Natural killer cell (primary cell): ENCODE results near the gene TBCD. TPM values are rescaled to one million over a fixed set of nuclear protein-coding genes. Genes with fewer than 3 reads are reported as not detected.

Experiments used
- ATAC-seq, 3 donors: fragments of 150-1000 bp in 2 of 3; fragments of 200-7000 bp in 1 of 3; cut with Tn5 transposase; 1 replicate in 1 of 3; 2 replicates in 2 of 3; pipeline ENCODE4 v1.10.0; 2021; ENCODE audit warnings: mild to moderate bottlenecking in 2 of 3, moderate library complexity in 2 of 3
- DNase-seq, 2 donors: peaks; one replicate each; pipeline versions ENCODE4 v3.0.0 to v3.0.0-alpha.2; 2013 to 2021; ENCODE audit warnings: mixed read lengths in 1 of 2
- H3K27ac ChIP-seq: one replicate; pipeline ENCODE4 v1.5.1; 2013; ENCODE audit warnings: mild to moderate bottlenecking, low read length
- H3K27me3 ChIP-seq: one replicate; pipeline ENCODE4 v1.6.1; 2013; ENCODE audit warnings: low read length; ENCODE audit not compliant: control insufficient read depth, insufficient read depth
- H3K36me3 ChIP-seq: one replicate; pipeline ENCODE4 v1.6.1; 2013; ENCODE audit warnings: low read length; ENCODE audit not compliant: control insufficient read depth, insufficient read depth
- H3K4me1 ChIP-seq: one replicate; pipeline ENCODE4 v1.6.1; 2013; ENCODE audit warnings: low read length; ENCODE audit not compliant: control insufficient read depth, insufficient read depth
- H3K4me3 ChIP-seq: one replicate; pipeline ENCODE4 v1.5.1; 2013; ENCODE audit warnings: low read length
- H3K9me3 ChIP-seq: one replicate; pipeline ENCODE4 v1.6.1; 2013; ENCODE audit warnings: low read length; ENCODE audit not compliant: control insufficient read depth, insufficient read depth
- H3K27ac Mint-ChIP-seq, 2 donors: one replicate each; pipeline ENCODE4 v1.8.0; 2022; ENCODE audit warnings: mild to moderate bottlenecking in 2 of 2, mixed read lengths in 2 of 2, moderate library complexity in 1 of 2
- H3K27me3 Mint-ChIP-seq, 2 donors: one replicate each; pipeline ENCODE4 v1.8.0; 2022; ENCODE audit warnings: low read depth in 2 of 2, mixed read lengths in 2 of 2
- H3K36me3 Mint-ChIP-seq: one replicate; pipeline ENCODE4 v1.8.0; 2022; ENCODE audit warnings: mixed read lengths
- H3K4me1 Mint-ChIP-seq, 2 donors: one replicate each; pipeline ENCODE4 v1.8.0; 2022; ENCODE audit warnings: mixed read lengths in 2 of 2
- H3K4me3 Mint-ChIP-seq: one replicate; pipeline ENCODE4 v1.8.0; 2022; ENCODE audit warnings: mild to moderate bottlenecking, moderate library complexity, mixed read lengths
- H3K9me3 Mint-ChIP-seq, 2 donors: one replicate each; pipeline ENCODE4 v1.8.0; 2022; ENCODE audit warnings: mixed read lengths in 2 of 2
- CTCF ChIP-seq: fragments of 200-600 bp; IDR thresholded peaks from one replicate; pipeline ENCODE4 v1.8.0; 2022; ENCODE audit warnings: antibody characterized with exemption
- WGBS: methylation state at CpG from one replicate; pipeline ENCODE4 v1.1.7; 2013; ENCODE audit warnings: missing lambda C conversion rate; ENCODE audit not compliant: insufficient coverage; 5-methylcytosine and 5-hydroxymethylcytosine counted together
- intact Hi-C: fragments of 100-400 bp; cut with micrococcal nuclease; formaldehyde crosslinking; loops from one replicate; pipeline ENCODE4 v1.14.2; 2022
- total RNA-seq, 4 donors: library from RNA; stranded (reverse); fragments of 120-200 nt in 1 of 4; gene quantifications; one replicate each; pipeline versions ENCODE4 v1.2.3 to v1.2.4, GENCODE V29; 2013 to 2022

The TBCD gene
- total RNA-seq, 3 donors from 2014 or later (not counting 1 experiment from before 2014, with no cell fraction given) = 92.0 to 149 (median 132) TPM

GRCh38 chr17:82927661-82928601 lies 176.1 kb downstream of the TBCD start:
- no peak overlapping the region for H3K27ac ChIP-seq
- no peaks in the 10 kb centered on the region for H3K27me3 ChIP-seq

GRCh38 chr17:82929011-82929622 lies 177.3 kb downstream of the TBCD start:
- intact Hi-C loops = no loop called here
- Mint-ChIP-seq H3K27me3 (no peaks in the 10 kb centered on the region), H3K27ac (no peak overlapping the region), H3K36me3 (peaks cover 5% of the 10 kb centered on the region), H3K9me3 (no peaks in the 10 kb centered on the region), H3K4me3 (no peak overlapping the region), H3K4me1 (peaks cover 0 to 4% of the 10 kb centered on the region in 2 donors)
- Histone ChIP-seq H3K4me1 (no peaks in the 10 kb centered on the region), H3K4me3 (no peak overlapping the region), H3K27me3 (no peaks in the 10 kb centered on the region), H3K36me3 (peaks cover 67% of the 10 kb centered on the region), H3K9me3 (no peaks in the 10 kb centered on the region), H3K27ac (no peak overlapping the region)
- no peak for TF ChIP-seq CTCF
- WGBS = 97% methylated on average over 35 of the region's 35 CpGs
- DNase-seq (no peak), ATAC-seq (no peak)

More at GRCh38 chr17:82927661-82928601, 176.1 kb downstream of the TBCD start:
- WGBS = 92% methylated on average over 34 of the region's 34 CpGs
- Mint-ChIP-seq H3K4me1 (peaks cover 3 to 6% of the 10 kb centered on the region in 2 donors), H3K9me3 (no peaks in the 10 kb centered on the region), H3K4me3 (no peak overlapping the region), H3K27ac (no peak overlapping the region), H3K36me3 (peaks cover 5% of the 10 kb centered on the region), H3K27me3 (no peaks in the 10 kb centered on the region)
- Histone ChIP-seq H3K4me3 (no peak overlapping the region), H3K4me1 (peaks cover 1% of the 10 kb centered on the region), H3K36me3 (peaks cover 65% of the 10 kb centered on the region), H3K9me3 (no peaks in the 10 kb centered on the region)
- no peak for TF ChIP-seq CTCF
- no peak for ATAC-seq
- intact Hi-C loops = no loop called here
- no peak for DNase-seq

- 96% methylated on average over 9 of the region's 9 CpGs for WGBS
- no peak for TF ChIP-seq CTCF
- Mint-ChIP-seq H3K4me1 (peaks cover 0 to 4% of the 10 kb centered on the region in 2 donors), H3K36me3 (peaks cover 5% of the 10 kb centered on the region), H3K27me3 (no peaks in the 10 kb centered on the region), H3K4me3 (no peak overlapping the region), H3K9me3 (no peaks in the 10 kb centered on the region), H3K27ac (no peak overlapping the region)
- H3K36me3 ChIP-seq = peaks cover 63% of the 10 kb centered on the region
- no peaks in the 10 kb centered on the region for H3K27me3 ChIP-seq
- no peaks in the 10 kb centered on the region for H3K4me1 ChIP-seq
- DNase-seq (no peak), ATAC-seq (no peak)
- no peaks in the 10 kb centered on the region for H3K9me3 ChIP-seq
- no peak overlapping the region for H3K27ac ChIP-seq
- no peak overlapping the region for H3K4me3 ChIP-seq
- intact Hi-C loops = no loop called here
These were observed 177.8 kb downstream of the TBCD start for GRCh38 chr17:82929676-82930042.
